PFSK-1 (cell line): ENCODE measurements around the gene ZNF664.

ENCODE experiments used
- FOXP2 ChIP-seq: optimal IDR thresholded peaks from 2 replicates; pipeline ENCODE3; 2011; ENCODE audit warnings: borderline replicate concordance, control low read depth, inconsistent platforms; ENCODE audit not compliant: insufficient read depth; ENCODE audit errors: extremely low read length, extremely low read depth
- POLR2AphosphoS5 ChIP-seq: IDR thresholded peaks from 2 replicates; pipeline ENCODE4 v1.6.1; 2012; ENCODE audit warnings: low read depth, mild to moderate bottlenecking, control low read depth, low read length, moderate library complexity
- REST ChIP-seq, 2 experiments: IDR thresholded peaks; 2 replicates each; pipeline versions ENCODE4 v1.6.1 to v1.8.0; 2011 to 2012; ENCODE audit warnings: low read depth in 2 of 2, low read length in 2 of 2, control low read depth in 1 of 2, inconsistent platforms in 1 of 2, mild to moderate bottlenecking in 1 of 2, moderate library complexity in 1 of 2; ENCODE audit not compliant: insufficient read depth in 1 of 2
- SIN3A ChIP-seq: IDR thresholded peaks from 2 replicates; pipeline ENCODE4 v1.6.1; 2012; ENCODE audit warnings: mild to moderate bottlenecking, low read length, moderate library complexity, borderline replicate concordance; ENCODE audit not compliant: insufficient read depth
- TAF1 ChIP-seq: IDR thresholded peaks from 2 replicates; pipeline ENCODE4 v1.6.1; 2012; ENCODE audit warnings: low read length, control low read depth, borderline replicate concordance; ENCODE audit not compliant: insufficient read depth

- no peak for TF ChIP-seq TAF1
- TF ChIP-seq REST (IDR thresholded peaks at IDR 0.05; ENCODE audit: insufficient read depth in 1 of 2, low read depth in 2 of 2, low read length in 2 of 2): no peak
- TF ChIP-seq POLR2AphosphoS5: no peak
- TF ChIP-seq SIN3A: no peak
- no peak for TF ChIP-seq FOXP2
These were observed 35.0 kb downstream of the ZNF664 start for GRCh38 chr12:124007826-124008570.
